H1 (cell line): ENCODE data around the gene WDR64. TPM values are rescaled to one million over a fixed set of nuclear protein-coding genes. Genes with fewer than 3 reads are reported as not detected.

ENCODE experiments used
- CHD7 ChIP-seq: fragments of 300-600 bp; sonication (generic); IDR thresholded peaks from 2 replicates; pipeline ENCODE4 v1.7.1; 2012; ENCODE audit warnings: low read length, moderate library complexity, mild to moderate bottlenecking, inconsistent platforms; ENCODE audit not compliant: insufficient replicate concordance
- CTBP2 ChIP-seq: IDR thresholded peaks from 2 replicates; pipeline ENCODE4 v1.7.0; 2011; ENCODE audit warnings: borderline replicate concordance, mild to moderate bottlenecking, moderate library complexity, mixed read lengths, low read length; ENCODE audit not compliant: insufficient read depth, insufficient read length
- KDM1A ChIP-seq: fragments of 200-600, 300-600 bp; sonication (generic); IDR thresholded peaks from 2 replicates; pipeline ENCODE4 v1.7.1; 2016; ENCODE audit warnings: mild to moderate bottlenecking, low read length, borderline replicate concordance
- MAFK ChIP-seq: IDR thresholded peaks from 2 replicates; pipeline ENCODE4 v1.6.1; 2012; ENCODE audit warnings: low read depth, mild to moderate bottlenecking, improper control_type of control experiment, low read length
- NRF1 ChIP-seq: IDR thresholded peaks from 2 replicates; pipeline ENCODE4 v1.6.1; 2011; ENCODE audit warnings: mild to moderate bottlenecking, low read depth, low read length, improper control_type of control experiment
- POLR2A ChIP-seq, 2 experiments: IDR thresholded peaks; 1 replicate in 1 of 2; 2 replicates in 1 of 2; pipeline ENCODE4 v1.6.1; 2011; ENCODE audit warnings: low read depth in 2 of 2, low read length in 2 of 2, mild to moderate bottlenecking in 2 of 2; ENCODE audit errors: control extremely low read depth in 1 of 2
- POU5F1 ChIP-seq: IDR thresholded peaks from 2 replicates; pipeline ENCODE4 v1.6.1; 2011; ENCODE audit warnings: low read depth, mild to moderate bottlenecking, low read length, moderate library complexity
- SAP30 ChIP-seq: fragments of 300-600 bp; sonication (generic); IDR thresholded peaks from 2 replicates; pipeline ENCODE4 v1.7.1; 2012; ENCODE audit warnings: low read length, moderate library complexity, mild to moderate bottlenecking, inconsistent platforms; ENCODE audit not compliant: insufficient read depth, insufficient replicate concordance
- SRF ChIP-seq: IDR thresholded peaks from 2 replicates; pipeline ENCODE4 v1.6.1; 2011; ENCODE audit warnings: mild to moderate bottlenecking, low read depth, low read length, moderate library complexity
- polyA plus RNA-seq, 7 experiments: library from polyadenylated mRNA; depleted of rRNA in 3 of 7; stranded (reverse) in 5 of 7; unstranded in 2 of 7; fragments of >200 nt in 5 of 7; fragments of 200-250 nt in 2 of 7; gene quantifications; 1 replicate in 5 of 7; 2 replicates in 1 of 7; 4 replicates in 1 of 7; pipeline versions ENCODE4 v1.2.1 to v1.2.3, GENCODE V29; 2011 to 2013; ENCODE audit warnings: missing spikeins in 2 of 7, mixed read lengths in 2 of 7
- total RNA-seq: library from RNA; stranded (reverse); fragmentation: NEBNext Ultra II Directional; extraction: Animal tissue kit (Norgen Biotek cat#: 25700); gene quantifications from 2 replicates; pipeline ENCODE4 v1.2.1, GENCODE V29; 2021

The WDR64 gene
- total and polyA plus RNA-seq, 2 of the 8 experiments (the other 6 are each of a cell fraction or from before 2014, with no cell fraction given) = 0.02 TPM; not detected in 1

- TF ChIP-seq CHD7 (no peak), MAFK (no peak), KDM1A (no peak), CTBP2 (no peak), POU5F1 (no peak), POLR2A (IDR thresholded peaks at IDR 0.05; ENCODE audit: control extremely low read depth in 1 of 2, low read depth in 2 of 2, low read length in 2 of 2) (no peak), SAP30 (no peak), NRF1 (no peak), SRF (no peak)
These were observed 21.2 kb upstream of the WDR64 start (continued) for GRCh38 chr1:241630899-241631298.
